Hepatocyte (in vitro differentiated cells): ENCODE measurements around the gene CDH4. TPM values are rescaled to one million over a fixed set of nuclear protein-coding genes. Genes with fewer than 3 reads are reported as not detected.

Experiments
- DNase-seq: peaks from one replicate; pipeline ENCODE4 v3.0.0-alpha.2; 2016; ENCODE audit warnings: low spot score
- H2AFZ ChIP-seq: fragments of 200-600 bp; sonication (generic); 2 replicates; pipeline ENCODE4 v1.6.0; 2016; ENCODE audit warnings: antibody characterized with exemption, mild to moderate bottlenecking
- H3K27ac ChIP-seq: fragments of 200-600 bp; sonication (generic); 2 replicates; pipeline ENCODE4 v1.5.1; 2016; ENCODE audit warnings: mild to moderate bottlenecking
- H3K27me3 ChIP-seq: fragments of 200-600 bp; sonication (generic); 2 replicates; pipeline ENCODE4 v1.6.1; 2016
- H3K36me3 ChIP-seq: fragments of 200-600 bp; sonication (generic); replicated peaks from 2 replicates; pipeline ENCODE4 v1.5.1; 2016; ENCODE audit warnings: low read depth; ENCODE audit not compliant: insufficient read depth
- H3K4me1 ChIP-seq: fragments of 200-600 bp; sonication (generic); 2 replicates; pipeline ENCODE4 v1.5.1; 2016; ENCODE audit warnings: mild to moderate bottlenecking, moderate library complexity; ENCODE audit not compliant: insufficient read depth
- H3K4me2 ChIP-seq: fragments of 200-600 bp; sonication (generic); 2 replicates; pipeline ENCODE4 v1.6.0; 2016
- H3K4me3 ChIP-seq: fragments of 200-600 bp; sonication (generic); 2 replicates; pipeline ENCODE4 v1.5.1; 2016; ENCODE audit warnings: mild to moderate bottlenecking
- H3K79me2 ChIP-seq: fragments of 200-600 bp; sonication (generic); 2 replicates; pipeline ENCODE4 v1.6.0; 2017; ENCODE audit warnings: mild to moderate bottlenecking
- H3K9me2 ChIP-seq: fragments of 200-600 bp; sonication (generic); replicated peaks from 2 replicates; pipeline ENCODE4 v1.6.0; 2017; ENCODE audit warnings: mild to moderate bottlenecking; ENCODE audit not compliant: insufficient read depth
- H3K9me3 ChIP-seq: fragments of 200-600 bp; sonication (generic); 2 replicates; pipeline ENCODE4 v1.5.1; 2016; ENCODE audit warnings: low read depth, mild to moderate bottlenecking
- H4K20me1 ChIP-seq: fragments of 200-600 bp; sonication (generic); 2 replicates; pipeline ENCODE4 v1.6.0; 2016; ENCODE audit warnings: mild to moderate bottlenecking; ENCODE audit not compliant: insufficient read depth, poor library complexity, severe bottlenecking
- CTCF ChIP-seq: fragments of 200-600 bp; sonication (generic); IDR thresholded peaks from 2 replicates; pipeline ENCODE4 v1.5.1; 2016; ENCODE audit warnings: antibody characterized with exemption, mild to moderate bottlenecking; ENCODE audit not compliant: poor library complexity
- EZH2 ChIP-seq: fragments of 200-600 bp; sonication (generic); IDR thresholded peaks from 2 replicates; pipeline ENCODE4 v1.6.1; 2016; ENCODE audit warnings: antibody characterized with exemption, mild to moderate bottlenecking, borderline replicate concordance
- EZH2phosphoT487 ChIP-seq: fragments of 200-600 bp; sonication (generic); IDR thresholded peaks from one replicate; pipeline ENCODE4 v1.6.1; 2018; ENCODE audit warnings: antibody characterized with exemption, mild to moderate bottlenecking, low read depth, moderate library complexity; ENCODE audit not compliant: unreplicated experiment, severe bottlenecking
- WGBS: methylation state at CpG from one replicate; pipeline ENCODE4 v1.1.6; 2016; ENCODE audit warnings: low lambda C conversion rate; ENCODE audit errors: missing lambda C conversion rate; 5-methylcytosine and 5-hydroxymethylcytosine counted together
- polyA plus RNA-seq: library from polyadenylated mRNA; unstranded; fragments of >200 nt; fragmentation: Nextera tagmentation; extraction: Ambion mirVana; gene quantifications from 2 replicates; pipeline ENCODE4 v1.2.1, GENCODE V29; 2016
- total RNA-seq: library from RNA; depleted of rRNA; stranded (reverse); fragments of >200 nt; gene quantifications from 2 replicates; pipeline ENCODE4 v1.2.3, GENCODE V29; 2014

CDH4 gene
- total and polyA plus RNA-seq, 2 experiments from 2014 or later = 0.53 to 0.73 TPM

- no peaks in the 10 kb centered on the region for H3K36me3 ChIP-seq
- WGBS = 75% methylated on average over 10 of the region's 10 CpGs
- no peaks in the 10 kb centered on the region for H4K20me1 ChIP-seq
- H3K4me2 ChIP-seq = no peak overlapping the region
- H3K4me1 ChIP-seq = no peaks in the 10 kb centered on the region
- no peak overlapping the region for H2AFZ ChIP-seq
- TF ChIP-seq EZH2 = no peak
- no peak for TF ChIP-seq CTCF
- no peak for TF ChIP-seq EZH2phosphoT487
- H3K9me3 ChIP-seq = no peaks in the 10 kb centered on the region
- no peak overlapping the region for H3K27ac ChIP-seq
- no peaks in the 10 kb centered on the region for H3K79me2 ChIP-seq
- no peaks in the 10 kb centered on the region for H3K27me3 ChIP-seq
- no peak overlapping the region for H3K4me3 ChIP-seq
- DNase-seq = no peak
- H3K9me2 ChIP-seq = no peaks in the 10 kb centered on the region
Measured at GRCh38 chr20:61736001-61736635, 484.1 kb downstream of the CDH4 start.

- no peak for DNase-seq
- Histone ChIP-seq H3K4me3 (no peak overlapping the region), H2AFZ (no peak overlapping the region), H3K79me2 (no peaks in the 10 kb centered on the region), H4K20me1 (no peaks in the 10 kb centered on the region), H3K9me2 (no peaks in the 10 kb centered on the region), H3K4me1 (no peaks in the 10 kb centered on the region), H3K27me3 (no peaks in the 10 kb centered on the region), H3K9me3 (no peaks in the 10 kb centered on the region), H3K4me2 (no peak overlapping the region), H3K27ac (no peak overlapping the region), H3K36me3 (no peaks in the 10 kb centered on the region)
- 89% methylated on average over 12 of the region's 14 CpGs for WGBS
- TF ChIP-seq EZH2phosphoT487 (no peak), EZH2 (no peak), CTCF (no peak)
Measured at GRCh38 chr20:61736751-61737310, 484.8 kb downstream of the CDH4 start.

GRCh38 chr20:61737346-61737745, 485.3 kb downstream of the CDH4 start:
- DNase-seq = no peak
- Histone ChIP-seq H3K36me3 (no peaks in the 10 kb centered on the region), H4K20me1 (no peaks in the 10 kb centered on the region), H3K27ac (no peak overlapping the region), H3K9me3 (no peaks in the 10 kb centered on the region), H3K9me2 (no peaks in the 10 kb centered on the region), H3K4me3 (no peak overlapping the region), H3K4me2 (no peak overlapping the region), H3K79me2 (no peaks in the 10 kb centered on the region), H3K4me1 (no peaks in the 10 kb centered on the region), H3K27me3 (no peaks in the 10 kb centered on the region), H2AFZ (no peak overlapping the region)
- no peak for TF ChIP-seq CTCF
- no peak for TF ChIP-seq EZH2
- no peak for TF ChIP-seq EZH2phosphoT487
- WGBS = 91% methylated on average over 8 of the region's 8 CpGs
